Memory B cell (primary cell): ENCODE results near the gene FLRT2.

Source experiments
- ATAC-seq: fragments of 150-1000 bp; cut with Tn5 transposase; 2 replicates; pipeline ENCODE4 v1.10.0; 2021; ENCODE audit warnings: low read depth, mild to moderate bottlenecking, moderate library complexity
- DNase-seq, 2 donors: peaks; one replicate each; pipeline ENCODE4 v3.0.0; 2022; ENCODE audit warnings: low spot score in 2 of 2
- H3K27ac Mint-ChIP-seq: one replicate; pipeline ENCODE4 v1.8.0; 2022; ENCODE audit warnings: mild to moderate bottlenecking, moderate library complexity, mixed read lengths
- H3K27me3 Mint-ChIP-seq: one replicate; pipeline ENCODE4 v1.8.0; 2022; ENCODE audit warnings: mixed read lengths
- H3K36me3 Mint-ChIP-seq: one replicate; pipeline ENCODE4 v1.8.0; 2022; ENCODE audit warnings: mild to moderate bottlenecking, mixed read lengths
- H3K4me1 Mint-ChIP-seq: one replicate; pipeline ENCODE4 v1.8.0; 2022; ENCODE audit warnings: mixed read lengths
- H3K4me3 Mint-ChIP-seq: one replicate; pipeline ENCODE4 v1.8.0; 2022; ENCODE audit warnings: mild to moderate bottlenecking, moderate library complexity, mixed read lengths
- H3K9me3 Mint-ChIP-seq: one replicate; pipeline ENCODE4 v1.8.0; 2022; ENCODE audit warnings: mixed read lengths

Gene FLRT2, protein sequence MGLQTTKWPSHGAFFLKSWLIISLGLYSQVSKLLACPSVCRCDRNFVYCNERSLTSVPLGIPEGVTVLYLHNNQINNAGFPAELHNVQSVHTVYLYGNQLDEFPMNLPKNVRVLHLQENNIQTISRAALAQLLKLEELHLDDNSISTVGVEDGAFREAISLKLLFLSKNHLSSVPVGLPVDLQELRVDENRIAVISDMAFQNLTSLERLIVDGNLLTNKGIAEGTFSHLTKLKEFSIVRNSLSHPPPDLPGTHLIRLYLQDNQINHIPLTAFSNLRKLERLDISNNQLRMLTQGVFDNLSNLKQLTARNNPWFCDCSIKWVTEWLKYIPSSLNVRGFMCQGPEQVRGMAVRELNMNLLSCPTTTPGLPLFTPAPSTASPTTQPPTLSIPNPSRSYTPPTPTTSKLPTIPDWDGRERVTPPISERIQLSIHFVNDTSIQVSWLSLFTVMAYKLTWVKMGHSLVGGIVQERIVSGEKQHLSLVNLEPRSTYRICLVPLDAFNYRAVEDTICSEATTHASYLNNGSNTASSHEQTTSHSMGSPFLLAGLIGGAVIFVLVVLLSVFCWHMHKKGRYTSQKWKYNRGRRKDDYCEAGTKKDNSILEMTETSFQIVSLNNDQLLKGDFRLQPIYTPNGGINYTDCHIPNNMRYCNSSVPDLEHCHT

DNA sequence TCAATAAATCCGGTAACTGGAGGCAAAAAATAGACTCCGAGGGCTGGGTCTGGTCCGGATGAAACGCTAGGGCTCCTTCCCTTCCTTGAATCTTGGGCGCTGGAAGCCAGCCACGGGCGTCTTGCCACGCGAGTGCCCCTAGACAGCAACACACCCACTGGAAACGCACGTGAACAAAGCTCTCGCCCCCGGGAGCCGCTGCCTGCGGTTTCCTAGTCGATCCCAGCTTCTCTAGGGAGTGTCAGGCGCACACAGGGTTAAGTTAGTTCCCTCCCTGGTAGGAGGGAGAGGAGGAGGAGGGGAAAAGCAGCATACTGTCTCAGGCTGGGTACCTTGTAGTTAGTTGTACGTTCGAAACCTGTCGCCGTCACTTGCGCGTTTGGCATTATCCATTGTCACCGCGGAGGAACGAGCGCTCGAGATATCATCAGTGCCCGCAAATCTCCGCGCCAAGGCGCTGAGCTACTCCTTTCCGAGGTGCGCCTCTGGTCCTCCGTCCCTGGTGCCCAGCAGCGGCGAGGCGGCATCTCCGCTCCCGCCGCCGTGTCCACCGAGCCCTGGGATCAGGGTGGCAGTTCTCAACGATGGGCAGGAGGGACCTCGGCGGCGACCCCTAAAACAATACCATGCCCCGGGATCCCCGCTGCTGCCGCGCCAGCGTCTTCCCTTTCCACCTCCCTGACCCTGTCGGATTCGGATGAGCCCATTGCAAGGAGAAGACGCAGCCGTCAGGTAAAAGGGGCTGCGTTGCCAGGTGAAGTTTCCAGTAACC is at the start of gene FLRT2:
Gene FLRT2 (plus strand): TSS at position 342 of the 772 bp plus-strand sequence. CDS start 91,371 bp downstream, outside the sequence.
- no peak within 1 kb of the TSS for H3K27ac Mint-ChIP-seq
- no peak within 1 kb of the TSS for H3K4me3 Mint-ChIP-seq
- no peaks in the 10 kb centered on the region for H3K36me3 Mint-ChIP-seq
- H3K9me3 Mint-ChIP-seq, result peaks cover 3% of the 10 kb centered on the region
- DNase-seq, result no peak
- H3K4me1 Mint-ChIP-seq, result no peaks in the 10 kb centered on the region
- H3K27me3 Mint-ChIP-seq, result peaks cover 15% of the 10 kb centered on the region
- no peak for ATAC-seq

DNA sequence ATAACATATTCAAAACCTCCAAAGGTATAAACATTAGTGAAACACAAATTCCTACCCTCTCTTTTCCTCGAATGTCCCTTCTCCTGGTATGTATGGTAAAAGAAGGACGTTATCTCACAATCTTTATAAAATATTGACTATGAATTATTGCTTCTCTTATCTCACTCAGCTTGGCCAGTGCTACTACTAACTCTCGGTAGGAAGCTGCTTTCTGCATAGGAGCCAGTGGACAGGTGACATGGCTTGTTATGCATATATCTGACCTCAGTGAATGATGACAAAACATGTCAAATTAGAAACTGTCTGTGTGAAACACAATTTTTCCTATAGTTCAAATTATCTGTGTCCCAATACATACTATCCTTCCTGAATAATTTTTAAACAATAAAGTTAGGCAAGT is 48.5 kb upstream of the FLRT2 start:
- Mint-ChIP-seq H3K9me3 (peaks cover 2% of the 10 kb centered on the region), H3K27me3 (no peaks in the 10 kb centered on the region), H3K36me3 (no peaks in the 10 kb centered on the region), H3K4me3 (no peak overlapping the region), H3K27ac (no peak overlapping the region), H3K4me1 (no peaks in the 10 kb centered on the region)
- DNase-seq (no peak), ATAC-seq (no peak)

- no peaks in the 10 kb centered on the region for H3K4me1 Mint-ChIP-seq
- DNase-seq (no peak), ATAC-seq (no peak)
- H3K36me3 Mint-ChIP-seq, result no peaks in the 10 kb centered on the region
- H3K4me3 Mint-ChIP-seq, result no peak overlapping the region
- H3K27ac Mint-ChIP-seq, result no peak overlapping the region
- H3K9me3 Mint-ChIP-seq, result peaks cover 2% of the 10 kb centered on the region
- no peaks in the 10 kb centered on the region for H3K27me3 Mint-ChIP-seq
Observed at GRCh38 chr14:85482552-85482951, 47.4 kb upstream of the FLRT2 start.

GRCh38 chr14:85483037-85483436 is 46.9 kb upstream of the FLRT2 start:
- Mint-ChIP-seq H3K9me3 (peaks cover 2% of the 10 kb centered on the region), H3K4me1 (no peaks in the 10 kb centered on the region), H3K27ac (no peak overlapping the region), H3K4me3 (no peak overlapping the region), H3K27me3 (no peaks in the 10 kb centered on the region), H3K36me3 (no peaks in the 10 kb centered on the region)
- ATAC-seq (no peak), DNase-seq (no peak)

DNA sequence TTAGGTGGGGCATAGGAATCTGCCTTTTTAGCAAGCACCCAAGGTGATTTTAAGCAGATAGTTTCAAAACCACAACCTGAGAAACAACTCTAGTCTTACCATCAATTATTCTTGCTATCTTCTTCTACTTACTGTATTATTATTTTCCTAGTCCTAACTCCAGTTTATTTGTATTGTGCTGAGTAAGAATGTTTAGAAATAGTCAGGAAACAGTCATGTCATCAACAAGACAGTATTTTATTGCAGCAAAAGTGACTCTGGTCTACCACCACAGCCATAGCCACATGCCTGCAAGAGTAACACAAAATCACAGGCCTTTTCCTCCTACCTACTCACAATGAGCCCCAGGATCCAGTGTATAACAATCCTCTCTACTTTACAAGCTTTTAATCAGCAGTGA is 46.3 kb upstream of the FLRT2 start:
- ATAC-seq (no peak), DNase-seq (no peak)
- Mint-ChIP-seq H3K4me3 (no peak overlapping the region), H3K9me3 (peaks cover 2% of the 10 kb centered on the region), H3K4me1 (no peaks in the 10 kb centered on the region), H3K27me3 (no peaks in the 10 kb centered on the region), H3K36me3 (no peaks in the 10 kb centered on the region), H3K27ac (no peak overlapping the region)

DNA sequence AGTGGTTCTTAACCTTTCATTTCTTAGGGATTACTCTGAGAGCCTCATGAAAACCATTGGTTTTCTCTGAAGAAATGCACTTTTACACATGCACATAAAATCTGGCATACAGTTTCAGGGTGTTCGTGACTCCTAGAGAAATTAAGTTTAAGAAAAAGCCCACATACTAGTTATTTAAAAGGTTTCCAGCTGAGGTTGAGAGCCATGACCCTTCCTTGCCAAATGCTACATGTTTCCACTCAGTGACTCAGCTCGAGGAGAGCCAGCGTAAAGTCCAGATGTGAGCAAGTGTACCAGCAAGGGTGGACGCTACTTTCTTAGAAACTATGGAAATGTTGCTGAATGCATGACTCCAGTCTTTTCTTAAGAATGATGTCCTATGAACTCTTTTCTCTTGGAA is 42.7 kb upstream of the FLRT2 start:
- Mint-ChIP-seq H3K27ac (no peak overlapping the region), H3K4me1 (no peaks in the 10 kb centered on the region), H3K27me3 (no peaks in the 10 kb centered on the region), H3K9me3 (peaks cover 10% of the 10 kb centered on the region), H3K36me3 (no peaks in the 10 kb centered on the region), H3K4me3 (no peak overlapping the region)
- DNase-seq, result no peak
- no peak for ATAC-seq

- Mint-ChIP-seq H3K27me3 (no peaks in the 10 kb centered on the region), H3K9me3 (peaks cover 6% of the 10 kb centered on the region), H3K27ac (no peak overlapping the region), H3K36me3 (no peaks in the 10 kb centered on the region), H3K4me1 (no peaks in the 10 kb centered on the region), H3K4me3 (no peak overlapping the region)
- DNase-seq, result no peak
- ATAC-seq, result no peak
Observed at GRCh38 chr14:85501751-85502150, 28.2 kb upstream of the FLRT2 start.

GRCh38 chr14:85508863-85509262 is 21.1 kb upstream of the FLRT2 start:
- no peak overlapping the region for H3K27ac Mint-ChIP-seq
- H3K4me1 Mint-ChIP-seq, result no peaks in the 10 kb centered on the region
- H3K9me3 Mint-ChIP-seq, result peaks cover 5% of the 10 kb centered on the region
- H3K36me3 Mint-ChIP-seq, result no peaks in the 10 kb centered on the region
- DNase-seq, result no peak
- no peak for ATAC-seq
- no peak overlapping the region for H3K4me3 Mint-ChIP-seq
- no peaks in the 10 kb centered on the region for H3K27me3 Mint-ChIP-seq

- no peak overlapping the region for H3K27ac Mint-ChIP-seq
- no peak overlapping the region for H3K4me3 Mint-ChIP-seq
- peaks cover 7% of the 10 kb centered on the region for H3K9me3 Mint-ChIP-seq
- H3K36me3 Mint-ChIP-seq, result no peaks in the 10 kb centered on the region
- no peaks in the 10 kb centered on the region for H3K27me3 Mint-ChIP-seq
- ATAC-seq (no peak), DNase-seq (no peak)
- H3K4me1 Mint-ChIP-seq, result no peaks in the 10 kb centered on the region
Observed at GRCh38 chr14:85512451-85512850, 17.5 kb upstream of the FLRT2 start.

DNA sequence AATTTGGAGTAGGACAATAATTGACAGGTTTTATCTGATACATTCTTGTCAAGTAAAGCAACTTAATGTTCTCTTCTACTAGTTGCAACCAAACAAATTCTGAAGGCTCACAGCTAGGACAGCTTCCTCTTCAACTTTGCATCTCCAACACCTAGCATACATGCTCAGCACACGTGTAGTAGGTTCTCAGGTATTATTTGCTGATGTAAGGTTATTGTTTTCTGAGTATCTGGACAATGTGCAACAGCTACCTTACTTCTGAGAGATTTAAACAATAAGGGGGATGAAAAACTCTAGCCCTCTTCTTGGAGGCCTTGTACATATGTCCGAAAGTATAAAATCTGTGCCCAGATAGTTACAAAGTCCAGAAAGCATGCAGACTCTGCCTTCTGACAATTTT is 15.5 kb upstream of the FLRT2 start:
- H3K36me3 Mint-ChIP-seq, result no peaks in the 10 kb centered on the region
- H3K4me1 Mint-ChIP-seq, result no peaks in the 10 kb centered on the region
- no peak overlapping the region for H3K27ac Mint-ChIP-seq
- no peaks in the 10 kb centered on the region for H3K27me3 Mint-ChIP-seq
- H3K4me3 Mint-ChIP-seq, result no peak overlapping the region
- DNase-seq (no peak), ATAC-seq (no peak)
- H3K9me3 Mint-ChIP-seq, result peaks cover 5% of the 10 kb centered on the region

DNA sequence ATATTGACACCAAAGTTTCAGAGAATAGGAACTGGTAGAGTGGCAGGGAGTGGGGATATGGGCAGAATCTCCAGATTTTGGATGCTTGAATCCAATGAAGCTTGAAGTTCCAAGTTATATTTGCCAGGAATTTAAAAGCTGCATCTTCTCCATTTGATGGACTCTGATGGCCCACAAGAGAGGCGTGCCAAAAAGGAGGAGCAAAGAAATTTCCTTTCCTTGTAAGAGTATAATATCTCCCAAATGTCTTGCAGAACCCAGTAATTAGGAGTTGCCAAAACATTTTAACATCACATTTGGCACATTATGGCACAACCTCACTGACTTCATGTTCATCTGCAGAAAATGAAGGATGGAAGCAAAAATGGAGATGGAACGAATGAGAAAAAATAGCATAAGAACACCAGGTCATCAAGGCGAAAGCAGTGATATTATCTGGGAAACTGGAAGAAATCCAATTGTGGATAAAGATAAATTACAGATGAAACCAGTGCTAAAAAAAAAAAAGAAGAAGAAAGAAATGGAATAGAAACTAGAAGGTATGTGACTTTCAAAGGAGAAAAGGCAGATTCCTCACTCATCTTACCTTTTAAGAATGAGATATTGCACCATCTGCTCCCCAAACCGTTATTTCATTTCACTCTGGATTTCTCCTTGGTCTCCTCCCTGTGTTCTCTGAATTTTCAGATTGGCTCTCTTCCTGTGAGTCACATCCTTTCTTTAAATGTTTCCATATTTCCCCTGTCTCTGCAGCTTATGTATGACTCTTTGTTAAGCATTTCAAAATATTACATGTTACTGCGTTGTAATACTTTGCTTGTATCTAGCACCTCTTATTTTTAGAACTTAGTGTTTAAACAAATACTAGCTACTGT is 13.5 kb upstream of the FLRT2 start:
- H3K27ac Mint-ChIP-seq, result no peak overlapping the region
- H3K4me3 Mint-ChIP-seq, result no peak overlapping the region
- no peaks in the 10 kb centered on the region for H3K4me1 Mint-ChIP-seq
- H3K27me3 Mint-ChIP-seq, result no peaks in the 10 kb centered on the region
- ATAC-seq (no peak), DNase-seq (no peak)
- peaks cover 8% of the 10 kb centered on the region for H3K9me3 Mint-ChIP-seq
- no peaks in the 10 kb centered on the region for H3K36me3 Mint-ChIP-seq

- no peaks in the 10 kb centered on the region for H3K4me1 Mint-ChIP-seq
- H3K36me3 Mint-ChIP-seq, result no peaks in the 10 kb centered on the region
- no peak overlapping the region for H3K4me3 Mint-ChIP-seq
- DNase-seq, result no peak
- H3K27ac Mint-ChIP-seq, result no peak overlapping the region
- no peaks in the 10 kb centered on the region for H3K27me3 Mint-ChIP-seq
- peaks cover 8% of the 10 kb centered on the region for H3K9me3 Mint-ChIP-seq
- ATAC-seq, result no peak
Observed at GRCh38 chr14:85517114-85517688, 12.7 kb upstream of the FLRT2 start.

DNA sequence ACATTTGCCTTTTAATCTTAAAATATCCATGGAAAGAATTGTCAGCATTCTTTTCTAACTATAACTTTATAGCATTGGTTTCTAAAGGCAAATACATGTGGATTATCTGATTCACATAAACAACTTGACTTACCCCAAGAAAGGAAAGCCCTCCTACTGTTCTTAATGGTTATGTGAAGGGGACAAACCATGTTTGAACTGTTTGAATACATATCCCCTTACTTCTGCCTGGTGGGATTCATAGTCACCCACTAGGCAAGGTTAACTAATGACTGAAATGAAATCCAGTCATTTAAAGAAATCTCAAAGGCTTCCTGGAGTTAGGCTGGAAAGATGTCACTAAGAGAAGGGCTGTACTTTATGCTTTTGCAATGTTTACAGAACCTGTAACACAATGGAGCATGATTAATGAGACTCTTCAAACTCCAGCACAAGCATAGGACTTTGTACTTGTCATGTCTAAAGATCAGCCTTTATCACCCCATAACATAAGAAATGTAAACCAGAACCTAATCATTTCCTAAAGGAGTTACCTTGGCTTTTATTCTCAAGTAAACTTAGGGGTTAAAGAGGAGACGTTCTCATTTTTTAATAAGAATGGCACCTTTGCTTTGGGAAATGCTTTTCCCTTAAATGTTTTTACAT is 10.2 kb upstream of the FLRT2 start:
- H3K36me3 Mint-ChIP-seq, result no peaks in the 10 kb centered on the region
- no peaks in the 10 kb centered on the region for H3K4me1 Mint-ChIP-seq
- H3K4me3 Mint-ChIP-seq, result no peak overlapping the region
- ATAC-seq, result no peak
- H3K27ac Mint-ChIP-seq, result no peak overlapping the region
- DNase-seq, result no peak
- no peaks in the 10 kb centered on the region for H3K27me3 Mint-ChIP-seq
- peaks cover 12% of the 10 kb centered on the region for H3K9me3 Mint-ChIP-seq
